ENCODE measurements around the gene ALK.

ALK gene

DNA sequence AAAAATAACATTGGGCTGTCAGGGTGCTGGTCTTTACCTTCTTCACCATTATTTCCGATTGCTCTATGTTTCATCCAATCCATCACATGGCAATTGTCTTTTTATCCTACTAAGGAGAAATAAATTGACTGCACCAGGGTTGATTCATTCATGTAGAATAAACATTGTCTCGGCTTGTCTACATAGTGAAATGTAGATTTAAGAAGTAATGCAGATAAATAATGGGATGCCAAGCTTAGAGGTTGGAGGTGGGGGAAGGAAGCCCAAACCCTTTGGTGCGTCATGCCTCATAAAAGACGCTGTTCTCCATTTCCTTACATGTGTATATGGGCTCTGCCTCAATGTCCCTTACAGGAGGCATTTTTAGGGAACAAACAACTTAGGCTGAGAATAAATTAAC is 117.8 kb downstream of the ALK start:
- Histone ChIP-seq H3K4me3 (no peak overlapping the region), H3K27ac (no peak overlapping the region)
- TF ChIP-seq, protein P1, sequence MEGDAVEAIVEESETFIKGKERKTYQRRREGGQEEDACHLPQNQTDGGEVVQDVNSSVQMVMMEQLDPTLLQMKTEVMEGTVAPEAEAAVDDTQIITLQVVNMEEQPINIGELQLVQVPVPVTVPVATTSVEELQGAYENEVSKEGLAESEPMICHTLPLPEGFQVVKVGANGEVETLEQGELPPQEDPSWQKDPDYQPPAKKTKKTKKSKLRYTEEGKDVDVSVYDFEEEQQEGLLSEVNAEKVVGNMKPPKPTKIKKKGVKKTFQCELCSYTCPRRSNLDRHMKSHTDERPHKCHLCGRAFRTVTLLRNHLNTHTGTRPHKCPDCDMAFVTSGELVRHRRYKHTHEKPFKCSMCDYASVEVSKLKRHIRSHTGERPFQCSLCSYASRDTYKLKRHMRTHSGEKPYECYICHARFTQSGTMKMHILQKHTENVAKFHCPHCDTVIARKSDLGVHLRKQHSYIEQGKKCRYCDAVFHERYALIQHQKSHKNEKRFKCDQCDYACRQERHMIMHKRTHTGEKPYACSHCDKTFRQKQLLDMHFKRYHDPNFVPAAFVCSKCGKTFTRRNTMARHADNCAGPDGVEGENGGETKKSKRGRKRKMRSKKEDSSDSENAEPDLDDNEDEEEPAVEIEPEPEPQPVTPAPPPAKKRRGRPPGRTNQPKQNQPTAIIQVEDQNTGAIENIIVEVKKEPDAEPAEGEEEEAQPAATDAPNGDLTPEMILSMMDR (IDR thresholded peaks at IDR 0.05), result no peak
- DNase-seq (ENCODE audit: low spot score), result no peak

DNA sequence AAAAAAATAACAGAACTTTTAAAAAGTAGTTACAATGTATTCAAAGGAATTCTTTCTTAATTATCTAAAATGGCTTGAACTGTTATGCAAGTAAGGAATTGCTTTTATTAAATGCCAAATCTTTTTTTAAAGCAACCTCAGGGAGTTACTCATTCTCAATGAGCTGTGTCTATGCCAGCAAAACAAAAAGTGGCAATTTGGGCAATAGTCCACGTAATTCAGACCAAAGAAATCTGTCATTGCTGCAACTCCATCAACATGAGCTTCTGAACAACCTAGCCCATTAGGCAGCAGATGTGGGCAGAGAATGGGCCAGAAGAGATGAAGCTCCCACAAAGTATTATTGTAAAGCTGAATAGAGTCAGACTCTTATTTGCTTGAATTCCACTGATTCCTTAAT is 118.4 kb downstream of the ALK start:
- Histone ChIP-seq H3K4me3 (no peak overlapping the region), H3K27ac (no peak overlapping the region)
- no peak for DNase-seq (ENCODE audit: low spot score)
- TF ChIP-seq, protein P1 (IDR thresholded peaks at IDR 0.05), result no peak

DNA sequence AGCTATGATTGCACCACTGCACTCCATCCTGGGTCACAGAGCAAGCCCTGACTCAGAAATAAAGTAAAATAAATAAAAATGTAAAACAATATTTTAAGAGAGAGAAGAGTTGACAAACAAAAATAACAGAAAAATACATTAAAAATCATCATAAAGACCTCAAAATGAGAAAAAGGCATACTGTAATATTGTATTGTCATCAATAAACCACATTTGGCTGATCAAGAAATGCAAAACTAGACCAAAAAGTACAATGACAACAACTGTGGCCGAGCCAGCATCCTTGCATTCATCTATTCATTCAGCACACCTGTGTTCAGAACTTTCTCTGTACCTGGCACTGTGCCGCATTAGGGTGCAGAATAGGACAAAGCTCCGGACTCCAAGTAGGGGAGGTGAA is 121.8 kb downstream of the ALK start:
- TF ChIP-seq, protein P1 (IDR thresholded peaks at IDR 0.05), result no peak
- DNase-seq (ENCODE audit: low spot score), result no peak
- H3K27ac ChIP-seq, result no peak overlapping the region
- H3K4me3 ChIP-seq, result no peak overlapping the region

DNA sequence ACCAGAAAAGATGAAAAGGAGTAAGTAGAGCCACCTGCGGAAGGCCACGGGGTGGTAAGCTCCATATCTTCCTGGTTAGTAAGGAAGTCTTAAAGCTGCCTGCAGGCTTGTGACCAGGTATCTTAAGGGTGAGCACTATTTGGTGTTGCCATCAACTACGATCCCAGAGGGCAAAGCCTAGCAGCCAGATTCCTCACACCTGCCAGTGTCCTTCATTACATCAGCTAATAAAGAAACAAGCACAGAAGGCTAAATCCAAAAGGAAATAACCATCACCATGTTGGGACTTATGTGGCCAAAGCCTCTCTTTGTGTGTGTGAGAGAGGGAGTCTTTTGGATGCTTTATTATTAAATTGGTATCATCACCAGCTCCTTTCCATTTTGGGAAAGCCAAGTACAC is 123.5 kb downstream of the ALK start:
- Histone ChIP-seq H3K27ac (no peak overlapping the region), H3K4me3 (no peak overlapping the region)
- DNase-seq (ENCODE audit: low spot score), result no peak
- TF ChIP-seq, protein P1 (IDR thresholded peaks at IDR 0.05), result no peak

DNA sequence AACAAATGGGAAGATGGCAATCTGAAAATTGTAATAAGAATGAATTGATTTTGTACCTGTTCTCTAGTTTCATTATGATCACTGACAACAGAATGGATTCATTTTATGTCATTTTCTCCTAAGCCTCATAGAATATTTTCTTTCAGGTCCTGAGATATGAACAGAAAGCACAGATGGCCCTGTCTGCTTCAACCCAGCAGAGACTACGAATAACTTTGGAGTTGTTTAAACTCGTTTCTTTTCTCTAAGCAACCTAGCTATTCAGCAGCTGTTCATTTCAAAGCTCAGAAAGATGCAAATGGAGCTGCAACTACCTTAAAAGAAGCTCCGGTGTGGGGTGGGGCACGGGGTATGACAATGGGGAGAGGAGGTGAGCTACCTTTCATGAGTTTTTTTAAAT is 124.9 kb downstream of the ALK start:
- H3K27ac ChIP-seq, result no peak overlapping the region
- TF ChIP-seq, protein P1 (IDR thresholded peaks at IDR 0.05), result no peak
- DNase-seq (ENCODE audit: low spot score), result no peak
- H3K4me3 ChIP-seq, result no peak overlapping the region

DNA sequence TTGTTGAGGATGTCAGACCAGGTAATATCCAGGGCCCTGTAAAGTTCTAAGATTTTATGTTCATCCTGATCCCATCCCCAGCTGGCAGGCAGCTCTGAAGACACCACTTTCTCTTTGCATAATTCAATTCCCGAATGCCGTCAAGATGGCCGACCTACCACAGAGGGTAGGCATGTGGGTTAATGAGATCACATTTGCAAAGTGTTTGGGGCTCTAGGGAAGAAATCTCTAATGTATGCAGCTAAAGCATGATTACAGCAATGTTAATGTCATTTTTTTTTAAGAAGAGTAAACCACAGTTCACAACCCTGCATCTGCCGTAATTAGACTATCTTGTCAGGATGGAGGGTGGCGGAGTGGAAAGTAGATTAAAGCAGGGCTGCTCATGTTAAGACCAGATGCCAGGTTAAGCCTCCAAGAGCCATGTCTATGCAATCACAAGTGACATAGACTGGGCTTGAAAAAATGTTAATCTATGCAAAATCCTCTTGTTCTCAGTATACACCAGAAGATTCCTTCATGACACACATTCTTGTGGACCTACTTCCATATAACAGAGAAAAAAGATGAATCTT is 131.4 kb downstream of the ALK start:
- H3K27ac ChIP-seq, result no peak overlapping the region
- TF ChIP-seq, protein P1 (IDR thresholded peaks at IDR 0.05), result no peak
- no peak for DNase-seq (ENCODE audit: low spot score)
- no peak overlapping the region for H3K4me3 ChIP-seq
